Stimulated activated CD4-positive, alpha-beta T cell treated with anti-CD3 and anti-CD28 coated beads, Interleukin-4, amount 100 ng/mL, for 1 hour (primary cell): ENCODE data around the gene GARRE1.
"Not testable (repeated sequence)": the region's sequence is repeated elsewhere in the genome, so short reads cannot be mapped to it uniquely, and the experiment has no call there.

Experiments
- DNase-seq: peaks from one replicate; pipeline ENCODE4 v3.0.0-alpha.2; 2020

GARRE1 gene

GRCh38 chr19:34260771-34261173, 6.4 kb downstream of the GARRE1 start:
- DNase-seq: no peak

DNA sequence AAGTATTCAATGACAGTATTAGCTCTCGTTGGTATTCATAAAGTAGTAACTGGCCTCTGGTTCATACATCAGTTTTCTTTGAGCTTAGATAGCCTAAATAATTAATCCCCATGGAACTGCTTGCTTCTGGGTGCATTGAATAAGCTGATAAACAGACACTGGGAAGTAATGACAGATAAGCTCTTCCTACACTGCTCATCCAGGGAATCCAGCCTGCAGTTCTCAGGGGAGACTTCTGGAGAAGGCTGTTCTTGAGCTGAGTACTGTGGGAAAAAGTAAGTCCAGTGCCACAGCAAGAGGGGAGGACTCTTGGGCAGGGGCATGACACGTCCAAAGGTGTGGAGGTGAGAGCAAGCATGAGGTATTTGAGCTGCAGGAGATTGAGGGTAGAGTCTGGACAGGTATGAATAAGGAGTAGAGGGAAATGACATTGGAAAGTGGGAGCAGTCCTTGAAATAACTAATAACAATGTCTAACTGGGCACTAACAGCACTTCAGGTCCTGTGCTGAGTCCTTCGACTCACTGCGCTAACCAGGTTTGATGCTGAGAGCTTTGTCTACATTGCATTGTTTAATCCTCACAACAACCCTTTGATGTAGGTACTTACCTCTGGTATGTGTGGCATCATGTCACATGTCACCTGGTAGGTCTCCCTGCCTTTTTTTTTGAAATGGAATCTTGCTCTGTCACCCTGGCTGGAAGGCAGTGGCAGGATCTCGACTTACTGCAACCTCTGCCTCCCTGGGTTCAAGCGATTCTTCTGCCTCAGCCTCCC, 7.2 kb downstream of the GARRE1 start:
- DNase-seq: no peak

DNA sequence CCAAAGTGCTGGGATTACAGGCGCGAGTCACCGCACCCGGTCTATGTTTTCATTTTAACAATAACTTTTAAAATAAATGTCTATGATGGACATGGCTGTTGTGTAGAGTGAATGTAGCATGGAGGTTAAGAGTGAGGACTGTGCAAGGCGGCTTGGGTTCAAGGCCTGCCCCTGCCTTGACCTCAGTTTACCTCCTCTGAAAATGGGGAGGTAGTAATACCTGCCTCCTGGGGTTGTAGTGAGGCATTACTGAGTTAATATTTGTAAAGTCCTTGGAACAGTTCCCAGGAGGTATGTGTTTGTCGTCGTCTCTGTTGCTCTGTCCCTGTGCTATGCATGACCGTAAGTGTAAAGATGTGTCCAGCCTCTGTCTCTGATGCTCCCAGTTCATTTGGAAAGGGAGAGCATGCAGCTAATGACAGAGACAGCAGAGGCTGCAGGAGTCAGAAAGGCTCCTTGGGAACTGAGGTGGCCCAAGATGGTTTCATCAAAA, 9.4 kb downstream of the GARRE1 start:
- DNase-seq: no peak

GRCh38 chr19:34265221-34265650, 10.9 kb downstream of the GARRE1 start:
- DNase-seq: no peak

DNA sequence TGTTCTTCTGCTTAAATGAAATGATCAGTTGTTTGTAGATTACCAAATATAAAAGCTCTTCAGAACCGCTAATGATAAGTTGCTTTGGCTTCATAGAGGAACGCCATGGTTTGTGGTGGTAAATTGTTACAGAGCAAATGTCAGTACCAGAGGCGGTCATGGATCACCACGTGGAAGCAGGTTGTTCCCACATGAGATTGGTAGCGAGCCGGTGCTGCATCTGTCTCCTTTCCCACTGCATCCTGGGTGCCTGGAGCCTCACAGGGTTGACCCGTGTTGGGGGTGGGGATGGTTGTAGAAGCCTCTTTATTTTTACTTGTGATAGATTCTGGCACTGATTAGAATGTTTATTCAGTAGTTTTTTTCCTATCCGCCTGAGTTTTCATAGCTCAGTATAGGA, 14.7 kb downstream of the GARRE1 start:
- DNase-seq: no peak

- no peak for DNase-seq
Measured at GRCh38 chr19:34269489-34269888, 15.1 kb downstream of the GARRE1 start.

- peak; percentile 45 for DNase-seq
Measured at GRCh38 chr19:34269968-34270621, 15.7 kb downstream of the GARRE1 start.

DNA sequence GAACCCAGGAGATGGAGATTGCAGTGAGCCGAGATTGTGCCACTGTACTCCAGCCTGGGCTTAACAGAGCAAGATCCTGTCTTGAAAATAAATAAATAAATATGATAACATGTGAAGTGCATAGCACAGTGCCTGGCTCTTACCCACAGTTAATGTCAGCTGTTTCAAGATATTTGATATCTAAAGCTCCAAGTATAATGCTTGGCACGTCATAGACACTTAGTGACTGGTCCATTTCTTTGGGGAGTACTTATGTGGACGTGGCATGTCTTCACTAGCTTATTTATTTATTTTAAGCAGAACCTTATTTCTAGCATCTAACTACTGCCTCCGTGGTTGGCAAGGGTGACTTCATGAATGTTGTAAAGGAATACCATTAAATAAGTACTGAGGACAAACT, 18.8 kb downstream of the GARRE1 start:
- no peak for DNase-seq

DNA sequence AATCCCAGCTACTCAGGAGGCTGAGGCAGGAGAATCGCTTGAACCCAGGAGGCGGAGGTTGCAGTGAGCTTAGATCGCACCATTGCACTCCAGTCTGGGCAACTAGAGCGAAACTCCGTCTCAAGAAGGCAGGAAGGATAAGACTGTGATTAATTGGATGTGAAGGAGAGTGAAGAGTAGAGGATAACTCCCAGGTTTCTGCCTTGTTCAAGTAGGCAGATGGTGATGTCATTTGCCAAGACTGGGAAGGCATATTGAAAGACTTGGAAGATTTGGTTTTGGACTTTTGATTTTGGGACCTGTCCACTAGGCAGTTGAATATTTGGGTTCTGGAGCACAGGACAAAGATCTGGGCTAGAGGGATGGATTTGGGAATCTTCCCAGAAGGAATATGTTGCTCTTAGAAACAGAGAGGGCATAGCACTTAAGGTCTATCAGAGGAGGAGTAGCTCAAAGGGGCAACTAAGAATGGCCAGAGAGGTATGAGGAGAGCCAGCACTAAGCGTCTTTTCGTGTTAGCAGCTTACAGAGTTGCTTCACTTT, 20.0 kb downstream of the GARRE1 start:
- no peak for DNase-seq

DNA sequence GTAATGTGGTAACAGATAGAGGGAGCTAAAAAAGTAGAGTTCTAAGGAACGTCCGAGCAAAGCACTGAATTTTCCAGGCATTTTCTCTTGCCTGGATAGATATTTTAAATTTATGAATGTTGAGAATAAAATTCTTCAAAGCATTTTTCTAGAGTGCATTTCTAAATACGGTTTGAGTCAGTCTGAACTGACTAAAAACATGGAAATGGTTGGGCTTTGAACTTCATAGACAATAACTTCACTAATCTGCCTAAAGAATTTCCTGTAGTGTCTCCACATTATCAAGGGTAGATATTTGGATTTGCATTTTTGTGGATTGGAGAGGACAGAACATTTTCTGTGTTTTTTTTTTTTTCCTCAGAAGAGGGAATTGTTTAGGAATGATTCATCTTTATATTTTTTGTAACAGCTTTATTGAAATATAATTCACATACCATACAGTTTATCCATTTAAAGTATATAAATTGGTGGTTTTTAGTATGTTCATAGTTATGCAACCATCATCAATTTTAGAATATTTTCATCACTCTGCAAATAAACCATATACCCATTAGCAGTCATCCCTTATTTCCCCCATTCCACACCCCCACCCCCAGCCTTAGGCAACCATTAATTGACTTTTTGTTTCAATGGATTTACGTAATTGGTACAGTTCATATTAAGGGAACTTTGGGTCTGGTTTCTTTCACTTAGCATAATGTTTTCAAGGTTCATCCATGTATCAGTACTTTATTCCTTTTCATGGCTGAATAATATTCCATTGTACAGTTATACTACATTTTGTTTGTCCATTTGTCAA, 20.7 kb downstream of the GARRE1 start:
- DNase-seq: no peak

- DNase-seq: no peak
Measured at GRCh38 chr19:34275705-34276104, 21.4 kb downstream of the GARRE1 start.

- no peak for DNase-seq
Measured at GRCh38 chr19:34276614-34277013, 22.3 kb downstream of the GARRE1 start.

- DNase-seq: no peak
Measured at GRCh38 chr19:34277244-34277643, 22.9 kb downstream of the GARRE1 start.

- no peak for DNase-seq
Measured at GRCh38 chr19:34278783-34279182, 24.4 kb downstream of the GARRE1 start.

GRCh38 chr19:34281444-34281843, 27.1 kb downstream of the GARRE1 start:
- DNase-seq: not testable (repeated sequence)

DNA sequence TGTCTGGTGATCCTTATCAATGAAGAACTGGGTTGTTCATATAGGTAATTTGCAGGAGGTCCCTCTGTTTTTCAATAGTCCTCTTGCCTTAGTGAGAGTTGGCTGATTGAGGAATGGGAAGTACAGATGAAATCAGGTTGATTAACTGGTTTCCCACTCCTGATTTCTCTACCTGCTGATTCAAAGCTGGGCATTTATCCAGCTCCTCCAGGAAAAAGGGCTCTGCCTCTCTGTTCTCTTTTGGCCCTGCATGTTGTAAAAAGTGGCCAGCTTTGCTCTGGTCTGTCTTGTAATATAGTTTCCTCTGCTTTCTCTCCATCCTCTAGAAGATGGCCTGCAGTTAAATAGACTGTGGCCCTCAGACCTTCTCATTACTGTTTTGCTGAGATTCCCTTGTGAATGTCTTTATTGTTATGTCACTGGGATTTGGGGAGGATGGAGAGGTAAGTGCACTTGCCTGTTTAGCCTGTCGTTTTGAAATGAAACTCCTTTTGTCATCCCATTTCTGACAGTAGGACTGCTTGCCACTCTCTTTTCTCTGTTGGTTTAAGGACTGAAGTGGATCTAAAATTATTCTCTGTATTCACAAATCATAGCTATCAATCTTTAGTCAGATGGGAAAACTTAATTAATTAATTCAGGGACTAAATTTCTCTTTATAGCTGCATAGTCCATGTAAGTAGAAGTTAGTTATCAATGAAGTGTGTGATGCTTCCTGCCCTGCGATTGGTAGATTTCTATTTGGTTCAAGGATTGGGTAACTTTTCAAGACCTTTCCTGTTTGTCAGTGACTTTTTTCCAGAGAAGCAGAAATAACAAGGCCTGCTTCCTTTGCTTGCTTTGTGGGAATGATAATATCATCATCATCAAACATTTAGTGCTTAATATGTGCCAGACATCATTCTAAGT, 28.5 kb downstream of the GARRE1 start:
- no peak for DNase-seq

- no peak for DNase-seq
Measured at GRCh38 chr19:34284505-34284904, 30.2 kb downstream of the GARRE1 start.

- no peak for DNase-seq
Measured at GRCh38 chr19:34287662-34288140, 33.3 kb downstream of the GARRE1 start.

DNA sequence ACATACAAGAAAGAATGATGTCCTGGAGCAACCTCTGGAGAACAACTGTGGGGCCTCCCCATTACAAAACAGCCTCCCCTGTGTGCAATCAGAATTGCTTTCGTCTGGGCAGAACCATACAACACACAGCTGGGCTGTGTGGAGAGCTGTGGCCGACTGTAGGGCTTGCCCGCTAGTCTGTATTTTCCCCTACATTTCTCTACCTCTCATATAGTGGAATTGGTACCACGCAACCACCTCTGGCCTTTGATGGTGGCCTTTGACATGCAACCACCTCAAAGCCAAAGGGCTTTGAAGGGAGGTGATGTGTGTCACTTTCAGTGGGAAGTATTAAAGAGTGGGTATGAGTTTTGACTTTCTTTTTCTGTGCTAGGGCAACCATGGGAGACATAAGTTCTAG, 34.0 kb downstream of the GARRE1 start:
- no peak for DNase-seq

DNA sequence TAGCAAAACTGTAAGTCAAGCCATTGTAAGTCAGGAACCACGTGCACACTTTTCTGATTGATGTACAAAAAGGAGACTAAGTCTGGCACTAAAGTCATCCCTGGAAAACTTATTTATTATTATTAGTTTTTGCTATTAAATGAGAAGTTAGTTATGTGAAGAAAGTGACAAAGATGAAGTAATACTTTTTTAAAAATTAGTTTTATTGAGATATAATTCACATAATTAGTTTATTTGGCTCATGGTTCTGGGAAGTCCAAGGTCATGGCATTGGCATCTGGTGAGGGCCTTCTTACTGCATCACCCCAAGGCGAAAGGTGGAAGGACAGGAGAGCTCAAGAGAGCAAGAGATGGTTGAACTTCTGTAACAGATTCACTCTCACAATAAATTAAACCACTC, 36.9 kb downstream of the GARRE1 start:
- no peak for DNase-seq

DNA sequence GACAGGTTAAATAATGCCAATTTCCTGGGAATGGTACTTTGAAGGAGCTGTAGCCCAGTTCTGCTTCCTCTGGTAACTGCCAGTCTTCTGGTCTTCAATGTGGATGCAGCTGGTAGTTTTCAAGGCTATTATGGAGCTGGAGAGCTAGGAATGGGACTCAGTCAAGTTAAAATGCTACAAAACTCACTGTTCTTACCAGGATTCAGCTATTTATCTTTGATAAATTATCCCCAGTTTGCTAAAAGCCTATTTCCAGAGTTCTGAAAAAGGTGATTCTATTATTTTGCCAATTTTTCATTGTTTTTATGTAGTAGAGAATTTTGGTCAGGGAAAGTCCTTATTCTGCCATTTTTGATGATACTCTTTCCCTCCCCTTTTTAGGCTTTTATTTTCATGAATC, 40.7 kb downstream of the GARRE1 start:
- DNase-seq: no peak
